ENCODE measurements around the gene RIT2. TPM values are rescaled to one million over a fixed set of nuclear protein-coding genes. Genes with fewer than 3 reads are reported as not detected.

RIT2 gene
- total RNA-seq, 2 experiments from 2014 or later, result not detected

- TF ChIP-seq CTCF (IDR thresholded peaks at IDR 0.05), result no peak
- Mint-ChIP-seq H3K27ac (no peak overlapping the region), H3K4me3 (no peak overlapping the region), H3K36me3 (ENCODE audit: low read depth) (no peaks in the 10 kb centered on the region), H3K9me3 (peaks cover 16% of the 10 kb centered on the region), H3K27me3 (no peaks in the 10 kb centered on the region), H3K4me1 (ENCODE audit: low read depth) (no peaks in the 10 kb centered on the region)
- POLR2A ChIA-PET, result no interaction called here
- intact Hi-C loops (cut with micrococcal nuclease), result no loop called here
- ATAC-seq, result no peak
- DNase-seq, result no peak
- CTCF ChIA-PET, result no interaction called here
These were observed 92.6 kb downstream of the RIT2 start for GRCh38 chr18:43022874-43023273.

GRCh38 chr18:43017622-43018021 lies 97.9 kb downstream of the RIT2 start:
- intact Hi-C loops (cut with micrococcal nuclease), result no loop called here
- Mint-ChIP-seq H3K36me3 (ENCODE audit: low read depth) (no peaks in the 10 kb centered on the region), H3K4me3 (no peak overlapping the region), H3K27ac (no peak overlapping the region), H3K4me1 (ENCODE audit: low read depth) (no peaks in the 10 kb centered on the region), H3K27me3 (no peaks in the 10 kb centered on the region), H3K9me3 (peaks cover 15% of the 10 kb centered on the region)
- CTCF ChIA-PET, result no interaction called here
- POLR2A ChIA-PET, result no interaction called here
- DNase-seq, result no peak
- TF ChIP-seq CTCF (IDR thresholded peaks at IDR 0.05), result no peak
- no peak for ATAC-seq

- no peak for DNase-seq
- Mint-ChIP-seq H3K27ac (no peak overlapping the region), H3K4me1 (ENCODE audit: low read depth) (no peaks in the 10 kb centered on the region), H3K4me3 (no peak overlapping the region), H3K9me3 (peaks cover 6% of the 10 kb centered on the region), H3K27me3 (no peaks in the 10 kb centered on the region), H3K36me3 (ENCODE audit: low read depth) (no peaks in the 10 kb centered on the region)
- intact Hi-C loops (cut with micrococcal nuclease), result no loop called here
- POLR2A ChIA-PET, result no interaction called here
- ATAC-seq, result no peak
- CTCF ChIA-PET, result interaction anchor here (0.8 kb wide), 1 partner anchor 9 kb away, joined by 3 read pairs; no protein-coding TSS in a partner anchor
- TF ChIP-seq CTCF (IDR thresholded peaks at IDR 0.05), result no peak
These were observed 102.0 kb downstream of the RIT2 start for GRCh38 chr18:43013486-43013885.

- no peak for ATAC-seq
- Mint-ChIP-seq H3K4me3 (no peak overlapping the region), H3K27ac (no peak overlapping the region), H3K27me3 (no peaks in the 10 kb centered on the region), H3K9me3 (peaks cover 3% of the 10 kb centered on the region), H3K36me3 (ENCODE audit: low read depth) (no peaks in the 10 kb centered on the region), H3K4me1 (ENCODE audit: low read depth) (no peaks in the 10 kb centered on the region)
- no peak for TF ChIP-seq CTCF (IDR thresholded peaks at IDR 0.05)
- ChIA-PET POLR2A (no interaction called here), CTCF (no interaction called here)
- intact Hi-C loops (cut with micrococcal nuclease), result no loop called here
- no peak for DNase-seq
These were observed 102.5 kb downstream of the RIT2 start for GRCh38 chr18:43012951-43013350.

- H3K36me3 Mint-ChIP-seq (ENCODE audit: low read depth), result no peaks in the 10 kb centered on the region
- peaks cover under 1% of the 10 kb centered on the region for H3K9me3 Mint-ChIP-seq
- ChIA-PET CTCF (no interaction called here), POLR2A (no interaction called here)
- H3K4me3 Mint-ChIP-seq, result no peak overlapping the region
- no peak overlapping the region for H3K27ac Mint-ChIP-seq
- no peaks in the 10 kb centered on the region for H3K4me1 Mint-ChIP-seq (ENCODE audit: low read depth)
- no peak for ATAC-seq
- TF ChIP-seq CTCF (IDR thresholded peaks at IDR 0.05), result no peak
- no peaks in the 10 kb centered on the region for H3K27me3 Mint-ChIP-seq
- intact Hi-C loops (cut with micrococcal nuclease), result no loop called here
- no peak for DNase-seq
These were observed 104.9 kb downstream of the RIT2 start for GRCh38 chr18:43010611-43011010.
